ENCODE results near the gene PWWP2B.

- TF ChIP-seq EZH2 (IDR thresholded peaks at IDR 0.05; ENCODE audit: borderline replicate concordance, low read depth, low read length, severe bottlenecking): no peak
- TF ChIP-seq, protein P1, sequence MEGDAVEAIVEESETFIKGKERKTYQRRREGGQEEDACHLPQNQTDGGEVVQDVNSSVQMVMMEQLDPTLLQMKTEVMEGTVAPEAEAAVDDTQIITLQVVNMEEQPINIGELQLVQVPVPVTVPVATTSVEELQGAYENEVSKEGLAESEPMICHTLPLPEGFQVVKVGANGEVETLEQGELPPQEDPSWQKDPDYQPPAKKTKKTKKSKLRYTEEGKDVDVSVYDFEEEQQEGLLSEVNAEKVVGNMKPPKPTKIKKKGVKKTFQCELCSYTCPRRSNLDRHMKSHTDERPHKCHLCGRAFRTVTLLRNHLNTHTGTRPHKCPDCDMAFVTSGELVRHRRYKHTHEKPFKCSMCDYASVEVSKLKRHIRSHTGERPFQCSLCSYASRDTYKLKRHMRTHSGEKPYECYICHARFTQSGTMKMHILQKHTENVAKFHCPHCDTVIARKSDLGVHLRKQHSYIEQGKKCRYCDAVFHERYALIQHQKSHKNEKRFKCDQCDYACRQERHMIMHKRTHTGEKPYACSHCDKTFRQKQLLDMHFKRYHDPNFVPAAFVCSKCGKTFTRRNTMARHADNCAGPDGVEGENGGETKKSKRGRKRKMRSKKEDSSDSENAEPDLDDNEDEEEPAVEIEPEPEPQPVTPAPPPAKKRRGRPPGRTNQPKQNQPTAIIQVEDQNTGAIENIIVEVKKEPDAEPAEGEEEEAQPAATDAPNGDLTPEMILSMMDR (IDR thresholded peaks at IDR 0.05; ENCODE audit: extremely low read depth in 1 of 2, insufficient read depth in 1 of 2, low read depth in 1 of 2, low read length in 2 of 2): no peak
- no peak for TF ChIP-seq JUN (IDR thresholded peaks at IDR 0.05; ENCODE audit: borderline replicate concordance, insufficient read depth, insufficient read length, low read depth)
- no peak for TF ChIP-seq POLR2AphosphoS5 (IDR thresholded peaks at IDR 0.05; ENCODE audit: insufficient read depth, low read depth, low read length)
- TF ChIP-seq POLR2A (IDR thresholded peaks at IDR 0.05; ENCODE audit: low read depth, low read length): no peak
- TF ChIP-seq MYC (IDR thresholded peaks at IDR 0.05; ENCODE audit: low read depth, low read length): no peak
These were observed 3.9 kb upstream of the PWWP2B start for GRCh38 chr10:132392811-132393694.
